GM10248 (cell line): ENCODE data around the gene LTB4R.

Source experiments
- CTCF ChIA-PET: fragments of 300-600 bp; sonication (Branson Sonifier 250); formaldehyde crosslinking; extraction: SDS; loops from one replicate; lab custom pipeline; 2021; ENCODE audit warnings: antibody characterized with exemption; lab: Yijun Ruan, JAX
- POLR2A ChIA-PET: fragments of 350-650 bp; sonication (Branson Sonifier 250); formaldehyde crosslinking; extraction: SDS; loops from one replicate; lab custom pipeline; 2020; ENCODE audit warnings: antibody characterized with exemption; lab: Yijun Ruan, JAX
- DNase-seq: peaks from one replicate; pipeline ENCODE4 v3.0.0; 2012; ENCODE audit errors: extremely low spot score
- TF ChIP-seq, protein P1 (sequence below): IDR thresholded peaks from 2 replicates; pipeline ENCODE4 v1.5.1; 2012; ENCODE audit warnings: mild to moderate bottlenecking, low read depth; ENCODE audit errors: extremely low read depth, missing control alignments, control extremely low read depth

The LTB4R gene

DNA sequence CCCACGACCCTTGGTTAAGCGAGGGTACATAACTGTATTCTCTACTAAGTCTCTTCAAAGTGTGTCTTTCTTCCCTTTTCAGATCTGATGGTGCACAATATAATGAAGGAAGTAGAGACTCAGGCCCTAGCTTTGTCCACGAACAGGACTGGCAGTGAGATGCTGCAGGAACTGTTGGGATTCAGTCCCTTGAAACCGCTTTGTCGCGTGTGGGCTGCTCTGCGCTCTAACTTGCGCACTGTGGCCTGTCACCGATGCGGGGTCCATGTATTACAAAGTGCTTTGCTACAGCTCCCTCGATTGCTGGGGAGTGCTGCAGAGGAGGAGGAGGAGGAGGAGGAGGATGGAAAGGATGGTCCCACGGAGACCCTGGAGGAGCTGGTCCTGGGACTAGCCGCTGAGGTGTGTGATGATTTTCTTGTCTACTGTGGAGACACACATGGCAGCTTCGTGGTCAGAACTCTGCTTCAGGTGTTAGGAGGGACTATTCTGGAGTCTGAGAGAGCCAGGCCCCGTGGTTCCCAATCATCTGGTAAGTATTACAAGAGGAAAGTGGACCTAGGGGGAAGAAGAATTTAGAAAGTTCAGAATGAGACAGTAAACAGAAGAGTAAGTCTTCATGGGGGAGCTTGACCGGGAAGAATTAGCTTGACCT is 10.8 kb upstream of the LTB4R start:
- POLR2A ChIA-PET, result interaction anchor here (1.0 to 1.2 kb wide), 3 partner anchors 8 to 143 kb away, joined by 3 to 4 read pairs (median 4); partner anchors contain the start of genes CIDEB and TINF2
- TF ChIP-seq, protein P1, sequence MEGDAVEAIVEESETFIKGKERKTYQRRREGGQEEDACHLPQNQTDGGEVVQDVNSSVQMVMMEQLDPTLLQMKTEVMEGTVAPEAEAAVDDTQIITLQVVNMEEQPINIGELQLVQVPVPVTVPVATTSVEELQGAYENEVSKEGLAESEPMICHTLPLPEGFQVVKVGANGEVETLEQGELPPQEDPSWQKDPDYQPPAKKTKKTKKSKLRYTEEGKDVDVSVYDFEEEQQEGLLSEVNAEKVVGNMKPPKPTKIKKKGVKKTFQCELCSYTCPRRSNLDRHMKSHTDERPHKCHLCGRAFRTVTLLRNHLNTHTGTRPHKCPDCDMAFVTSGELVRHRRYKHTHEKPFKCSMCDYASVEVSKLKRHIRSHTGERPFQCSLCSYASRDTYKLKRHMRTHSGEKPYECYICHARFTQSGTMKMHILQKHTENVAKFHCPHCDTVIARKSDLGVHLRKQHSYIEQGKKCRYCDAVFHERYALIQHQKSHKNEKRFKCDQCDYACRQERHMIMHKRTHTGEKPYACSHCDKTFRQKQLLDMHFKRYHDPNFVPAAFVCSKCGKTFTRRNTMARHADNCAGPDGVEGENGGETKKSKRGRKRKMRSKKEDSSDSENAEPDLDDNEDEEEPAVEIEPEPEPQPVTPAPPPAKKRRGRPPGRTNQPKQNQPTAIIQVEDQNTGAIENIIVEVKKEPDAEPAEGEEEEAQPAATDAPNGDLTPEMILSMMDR, result no peak
- CTCF ChIA-PET, result interaction anchor here (0.9 to 15.5 kb wide), 13 partner anchors 9 to 210 kb away, joined by 3 to 323 read pairs (median 5); partner anchors contain the start of genes CIDEB, GMPR2, LTB4R and LTB4R2
- DNase-seq, result no peak

DNA sequence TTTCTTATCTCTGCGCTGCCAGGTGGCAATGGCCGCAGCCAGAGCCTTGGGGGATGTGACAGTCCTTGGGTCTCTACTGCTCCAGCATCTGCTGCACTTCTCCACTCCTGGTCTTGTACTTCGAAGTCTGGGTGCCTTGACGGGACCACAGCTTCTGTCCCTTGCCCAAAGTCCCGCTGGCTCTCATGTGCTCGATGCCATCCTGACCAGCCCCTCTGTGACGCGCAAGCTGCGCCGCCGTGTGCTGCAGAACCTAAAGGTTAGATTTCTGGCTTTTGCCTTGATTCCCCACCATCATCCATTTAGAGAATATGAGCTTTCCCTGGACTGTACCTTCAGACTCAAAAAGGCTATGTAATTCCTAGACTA is 7.3 kb upstream of the LTB4R start:
- CTCF ChIA-PET, result interaction anchor here (0.9 to 15.5 kb wide), 5 partner anchors 24 to 189 kb away, joined by 3 to 323 read pairs (median 3); partner anchors contain the start of genes DCAF11, NRL and TINF2
- POLR2A ChIA-PET, result no interaction called here
- TF ChIP-seq, protein P1, result no peak
- DNase-seq, result no peak

- POLR2A ChIA-PET, result no interaction called here
Observed at GRCh38 chr14:24307156-24307574, 4.1 kb upstream of the LTB4R start.

GRCh38 chr14:24307575-24308341 is 3.5 kb upstream of the LTB4R start, which contains the start of gene CIDEB:
Gene CIDEB (minus strand): TSS chr14:24307977. CDS start chr14:24307858, 119 bp downstream.
- DNase-seq, result peak; percentile 74
- TF ChIP-seq, protein P1, result peak; percentile 93
- ChIA-PET POLR2A (interaction anchor here (0.6 to 1.2 kb wide), 5 partner anchors 8 to 134 kb away, joined by 3 to 5 read pairs (median 3); partner anchors contain the start of genes DHRS1, NOP9 and TINF2), CTCF (interaction anchor here (0.7 to 10.4 kb wide), 59 partner anchors 9 to 719 kb away, joined by 3 to 155 read pairs (median 5); partner anchors contain the start of genes ADCY4, CBLN3, CHMP4A and DHRS1)

More at GRCh38 chr14:24307156-24307574, 4.1 kb upstream of the LTB4R start:
- CTCF ChIA-PET, result interaction anchor here (1.1 to 10.4 kb wide), 33 partner anchors 9 to 250 kb away, joined by 3 to 155 read pairs (median 12); partner anchors contain the start of genes ADCY4, CBLN3, CHMP4A and DHRS1
- TF ChIP-seq, protein P1, result no peak
- no peak for DNase-seq

- no peak for DNase-seq
- ChIA-PET CTCF (interaction anchor here (0.7 to 10.4 kb wide), 56 partner anchors 8 to 719 kb away, joined by 3 to 155 read pairs (median 6); partner anchors contain the start of genes ADCY4, CBLN3, CHMP4A and DHRS1), POLR2A (interaction anchor here (0.8 to 1.2 kb wide), 4 partner anchors 9 to 133 kb away, joined by 3 to 5 read pairs (median 4); partner anchors contain the start of genes DHRS1, NOP9 and TINF2)
- TF ChIP-seq, protein P1, result peak; percentile 9
Observed at GRCh38 chr14:24308342-24309124, 2.8 kb upstream of the LTB4R start.
